GM19193 (cell line): ENCODE data around the gene RCAN1.

Experiments used
- POLR2A ChIP-seq: IDR thresholded peaks from 4 replicates; pipeline ENCODE4 v1.6.1; 2011; ENCODE audit not compliant: insufficient read depth, insufficient read length; ENCODE audit errors: extremely low read depth

RCAN1 gene

GRCh38 chr21:34511181-34511580, 103.7 kb downstream of the RCAN1 start:
- TF ChIP-seq POLR2A: no peak

GRCh38 chr21:34510148-34511142, 104.5 kb downstream of the RCAN1 start:
- TF ChIP-seq POLR2A: no peak

GRCh38 chr21:34509151-34509550, 105.8 kb downstream of the RCAN1 start:
- TF ChIP-seq POLR2A: no peak

GRCh38 chr21:34504595-34504994, 110.3 kb downstream of the RCAN1 start:
- TF ChIP-seq POLR2A: no peak

GRCh38 chr21:34502480-34503106, 112.3 kb downstream of the RCAN1 start:
- TF ChIP-seq POLR2A: no peak

GRCh38 chr21:34501716-34502115, 113.2 kb downstream of the RCAN1 start:
- TF ChIP-seq POLR2A: no peak

- no peak for TF ChIP-seq POLR2A
These were observed 114.7 kb downstream of the RCAN1 start for GRCh38 chr21:34500191-34500590.

GRCh38 chr21:34499116-34499515, 115.8 kb downstream of the RCAN1 start:
- TF ChIP-seq POLR2A: no peak

GRCh38 chr21:34498623-34499022, 116.3 kb downstream of the RCAN1 start:
- TF ChIP-seq POLR2A: no peak
